Suprapubic skin (tissue), 4 donors: ENCODE data around the gene SERPINB7.

ENCODE experiments used
- EP300 ChIP-seq: sonication (generic); formaldehyde crosslinking; IDR thresholded peaks from one replicate; pipeline ENCODE4 v1.6.1; 2017; ENCODE audit warnings: antibody characterized with exemption
- POLR2A ChIP-seq, 2 donors: fragments of 450-650 bp; IDR thresholded peaks; one replicate each; pipeline ENCODE4 v1.6.1; 2017; ENCODE audit warnings: antibody characterized with exemption in 2 of 2, mild to moderate bottlenecking in 2 of 2, moderate library complexity in 2 of 2
- POLR2AphosphoS5 ChIP-seq, 3 donors: sonication (generic); formaldehyde crosslinking; IDR thresholded peaks; one replicate each; pipeline ENCODE4 v1.6.1; 2017; ENCODE audit warnings: antibody characterized with exemption in 3 of 3
- TF ChIP-seq, protein P1 (sequence below), 2 donors: fragments of 200-600 bp in 1 of 2; fragments of 450-650 bp in 1 of 2; sonication (generic) in 1 of 2; IDR thresholded peaks; one replicate each; pipeline ENCODE4 v1.5.1; 2016 to 2019; ENCODE audit warnings: antibody characterized with exemption in 2 of 2, mild to moderate bottlenecking in 1 of 2, moderate library complexity in 1 of 2

DNA sequence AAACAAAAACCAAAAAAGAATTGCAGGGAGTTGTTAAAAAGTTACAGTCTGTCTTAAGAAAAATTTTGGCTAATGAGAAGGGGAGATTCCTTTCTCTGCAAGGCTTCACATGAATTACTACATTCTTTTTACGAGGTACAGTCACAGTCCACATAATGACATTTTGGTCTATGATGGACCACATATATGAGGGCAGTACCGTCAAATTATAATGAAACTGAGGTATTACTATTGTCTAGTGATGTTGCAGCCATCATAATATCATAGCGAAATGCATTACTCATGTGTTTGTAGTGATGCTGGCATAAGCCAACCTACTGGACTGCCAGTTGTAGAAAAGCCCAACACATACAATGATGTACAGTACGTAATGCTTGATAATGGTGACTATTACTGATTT, 12.5 kb downstream of the SERPINB7 start:
- TF ChIP-seq, protein P1, sequence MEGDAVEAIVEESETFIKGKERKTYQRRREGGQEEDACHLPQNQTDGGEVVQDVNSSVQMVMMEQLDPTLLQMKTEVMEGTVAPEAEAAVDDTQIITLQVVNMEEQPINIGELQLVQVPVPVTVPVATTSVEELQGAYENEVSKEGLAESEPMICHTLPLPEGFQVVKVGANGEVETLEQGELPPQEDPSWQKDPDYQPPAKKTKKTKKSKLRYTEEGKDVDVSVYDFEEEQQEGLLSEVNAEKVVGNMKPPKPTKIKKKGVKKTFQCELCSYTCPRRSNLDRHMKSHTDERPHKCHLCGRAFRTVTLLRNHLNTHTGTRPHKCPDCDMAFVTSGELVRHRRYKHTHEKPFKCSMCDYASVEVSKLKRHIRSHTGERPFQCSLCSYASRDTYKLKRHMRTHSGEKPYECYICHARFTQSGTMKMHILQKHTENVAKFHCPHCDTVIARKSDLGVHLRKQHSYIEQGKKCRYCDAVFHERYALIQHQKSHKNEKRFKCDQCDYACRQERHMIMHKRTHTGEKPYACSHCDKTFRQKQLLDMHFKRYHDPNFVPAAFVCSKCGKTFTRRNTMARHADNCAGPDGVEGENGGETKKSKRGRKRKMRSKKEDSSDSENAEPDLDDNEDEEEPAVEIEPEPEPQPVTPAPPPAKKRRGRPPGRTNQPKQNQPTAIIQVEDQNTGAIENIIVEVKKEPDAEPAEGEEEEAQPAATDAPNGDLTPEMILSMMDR (IDR thresholded peaks at IDR 0.05), result no peak
- TF ChIP-seq POLR2AphosphoS5 (IDR thresholded peaks at IDR 0.05), result no peak
- no peak for TF ChIP-seq POLR2A (IDR thresholded peaks at IDR 0.05)
- TF ChIP-seq EP300, result no peak
